DMS53 (cell line): Measurements from ENCODE around the gene KLLN.
"Not testable (repeated sequence)": the region's sequence is repeated elsewhere in the genome, so short reads cannot be mapped to it uniquely, and the experiment has no call there.

ENCODE experiments used
- DNase-seq: peaks from one replicate; lab custom pipeline; 2025; lab: John Stamatoyannopoulos, UW

Gene KLLN

DNA sequence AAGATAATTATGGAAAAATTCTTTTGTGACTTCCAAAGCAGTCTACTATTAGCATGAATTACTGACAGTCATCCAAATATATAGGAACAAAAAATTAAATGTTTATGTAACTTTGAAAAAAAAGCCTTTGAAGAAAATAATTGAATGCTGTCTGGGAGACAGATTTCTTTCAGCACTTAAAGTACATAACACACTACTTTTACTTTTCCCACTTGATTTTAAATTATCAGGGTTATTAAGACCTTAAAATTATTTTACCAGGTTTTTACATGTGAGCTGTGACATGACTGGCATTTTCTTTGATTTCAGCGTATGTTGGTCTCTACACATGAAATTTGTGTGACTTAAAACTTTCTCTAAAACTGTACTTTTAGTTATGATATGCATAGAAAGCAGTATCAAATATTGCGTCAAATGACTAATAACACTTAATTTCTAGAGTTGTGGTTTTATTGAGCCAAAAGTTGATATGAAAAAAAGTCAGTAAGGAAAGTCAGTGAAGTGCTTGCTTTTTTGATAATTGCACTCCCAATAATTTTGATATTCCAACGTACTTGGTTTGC, 3.2 kb upstream of the KLLN start:
- no peak for DNase-seq

DNA sequence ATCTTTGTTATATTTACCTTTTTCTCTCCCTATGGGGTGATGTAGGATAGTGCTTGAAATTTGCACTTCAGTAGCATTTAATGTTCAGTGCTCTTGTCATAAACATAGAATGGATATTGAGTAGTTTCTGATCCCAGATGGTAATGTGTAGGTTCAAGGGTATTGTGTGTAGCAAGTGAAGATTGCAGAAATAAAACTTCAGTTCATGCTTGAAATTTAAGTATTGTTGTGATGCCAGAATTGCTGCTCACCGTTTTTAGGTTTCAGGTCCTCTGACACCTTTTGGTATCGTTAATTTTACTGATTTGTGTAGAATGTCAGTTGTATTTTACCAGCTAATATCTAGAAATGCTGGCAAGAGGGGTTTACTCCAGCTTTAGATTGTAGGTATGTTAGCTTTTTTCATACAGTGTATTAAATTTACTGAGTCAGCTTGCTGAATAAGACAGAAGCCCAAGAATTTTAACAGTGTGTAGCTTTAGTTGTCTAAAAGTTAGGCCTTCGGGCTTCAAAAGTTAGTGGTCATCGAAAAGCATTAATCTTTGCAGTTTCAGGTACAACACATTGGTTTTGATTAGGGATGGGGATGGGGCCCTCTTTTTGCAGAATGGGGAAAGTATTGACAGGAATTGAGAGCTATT, 2.0 kb upstream of the KLLN start:
- DNase-seq: no peak

DNA sequence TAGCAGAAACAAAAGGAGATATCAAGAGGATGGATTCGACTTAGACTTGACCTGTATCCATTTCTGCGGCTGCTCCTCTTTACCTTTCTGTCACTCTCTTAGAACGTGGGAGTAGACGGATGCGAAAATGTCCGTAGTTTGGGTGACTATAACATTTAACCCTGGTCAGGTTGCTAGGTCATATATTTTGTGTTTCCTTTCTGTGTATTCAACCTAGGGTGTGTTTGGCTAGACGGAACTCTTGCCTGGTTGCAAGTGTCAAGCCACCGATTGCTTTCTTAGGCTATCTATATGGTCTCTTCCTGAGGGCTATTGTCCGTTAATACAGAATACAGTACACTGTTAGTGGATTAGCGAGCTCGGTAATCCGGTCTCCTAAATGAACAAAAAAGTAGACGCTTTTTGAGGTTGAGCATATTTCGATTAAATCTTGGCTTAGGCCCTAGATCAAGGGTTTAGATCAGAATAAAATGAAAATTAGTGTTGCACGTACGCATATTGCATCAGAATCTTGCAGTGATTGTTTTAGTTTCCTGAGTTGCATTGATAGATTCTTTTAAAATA, 1.2 kb upstream of the KLLN start:
- DNase-seq: peak; percentile 58

DNA sequence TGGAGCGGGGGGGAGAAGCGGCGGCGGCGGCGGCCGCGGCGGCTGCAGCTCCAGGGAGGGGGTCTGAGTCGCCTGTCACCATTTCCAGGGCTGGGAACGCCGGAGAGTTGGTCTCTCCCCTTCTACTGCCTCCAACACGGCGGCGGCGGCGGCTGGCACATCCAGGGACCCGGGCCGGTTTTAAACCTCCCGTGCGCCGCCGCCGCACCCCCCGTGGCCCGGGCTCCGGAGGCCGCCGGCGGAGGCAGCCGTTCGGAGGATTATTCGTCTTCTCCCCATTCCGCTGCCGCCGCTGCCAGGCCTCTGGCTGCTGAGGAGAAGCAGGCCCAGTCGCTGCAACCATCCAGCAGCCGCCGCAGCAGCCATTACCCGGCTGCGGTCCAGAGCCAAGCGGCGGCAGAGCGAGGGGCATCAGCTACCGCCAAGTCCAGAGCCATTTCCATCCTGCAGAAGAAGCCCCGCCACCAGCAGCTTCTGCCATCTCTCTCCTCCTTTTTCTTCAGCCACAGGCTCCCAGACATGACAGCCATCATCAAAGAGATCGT, 690 bp upstream of the KLLN start:
- peak; percentile 59 for DNase-seq

DNA sequence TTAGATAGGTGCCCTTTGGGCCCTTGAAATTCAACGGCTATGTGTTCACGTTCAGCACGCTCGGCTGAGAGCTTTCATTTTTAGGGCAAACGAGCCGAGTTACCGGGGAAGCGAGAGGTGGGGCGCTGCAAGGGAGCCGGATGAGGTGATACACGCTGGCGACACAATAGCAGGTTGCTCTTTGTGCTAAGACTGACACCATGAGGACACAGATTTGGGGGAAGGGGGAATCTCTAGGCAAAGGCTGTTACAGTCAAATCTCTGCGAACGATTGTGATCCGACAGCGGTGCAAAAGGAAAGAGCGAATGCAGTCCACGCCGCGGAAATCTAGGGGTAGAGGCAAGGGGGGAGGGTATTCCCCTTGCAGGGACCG, 667 bp downstream of the KLLN start:
- peak; percentile 90 for DNase-seq

DNA sequence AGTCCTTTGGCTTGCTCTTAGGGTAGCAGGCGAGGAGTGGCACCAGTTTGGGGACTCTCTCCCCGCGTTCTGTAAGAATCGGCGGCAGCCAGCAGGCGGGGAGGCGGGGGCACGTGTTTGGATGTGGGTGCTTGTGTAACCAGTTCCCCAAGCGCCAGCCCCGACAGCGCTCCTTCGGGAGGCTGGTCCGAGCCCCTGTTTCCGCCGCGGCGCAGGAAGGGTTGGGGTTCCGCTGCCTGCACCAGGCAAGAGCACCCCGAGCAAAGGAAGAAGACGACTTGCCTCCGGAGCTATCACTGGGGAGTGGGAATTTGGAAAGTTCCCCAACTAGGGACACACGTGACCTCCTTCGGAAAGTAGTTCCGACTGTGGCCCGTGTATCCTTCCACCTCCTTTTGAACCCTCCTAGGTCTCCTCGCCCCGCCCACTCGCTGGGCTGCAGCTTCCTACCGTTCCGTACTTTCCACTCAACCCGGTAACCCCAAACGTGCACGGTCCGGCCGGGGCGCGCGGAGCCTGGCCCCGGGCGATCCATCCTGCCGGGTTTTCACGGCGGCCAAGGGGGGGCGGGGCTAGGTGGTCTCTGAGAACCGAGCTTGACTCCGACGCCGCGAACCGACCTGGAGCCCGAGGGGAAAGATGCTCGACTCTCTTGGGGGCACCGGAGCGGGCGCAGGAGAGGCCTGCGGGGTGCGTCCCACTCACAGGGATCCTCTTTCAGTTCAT, 1.2 kb downstream of the KLLN start:
- peak; percentile 99 for DNase-seq

DNA sequence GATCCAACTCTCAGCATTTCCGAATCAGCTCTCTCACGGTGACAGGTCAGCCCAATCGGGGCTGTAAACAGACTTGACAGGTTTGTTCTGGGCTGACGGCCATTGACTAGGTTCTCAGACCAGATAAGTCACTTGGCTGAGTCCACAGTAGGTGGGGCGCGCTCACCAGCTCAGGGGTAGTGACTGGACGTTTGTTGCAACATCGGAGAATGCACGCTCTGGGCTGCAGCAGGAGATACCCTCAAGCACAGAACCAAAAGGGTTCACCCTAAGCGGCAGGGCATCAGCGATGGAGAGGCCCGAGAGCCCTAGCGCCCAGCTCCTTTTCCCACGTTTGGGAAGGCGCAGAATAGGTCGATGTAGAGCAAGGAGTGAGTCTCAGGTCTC, 1.8 kb downstream of the KLLN start:
- DNase-seq: no peak

DNA sequence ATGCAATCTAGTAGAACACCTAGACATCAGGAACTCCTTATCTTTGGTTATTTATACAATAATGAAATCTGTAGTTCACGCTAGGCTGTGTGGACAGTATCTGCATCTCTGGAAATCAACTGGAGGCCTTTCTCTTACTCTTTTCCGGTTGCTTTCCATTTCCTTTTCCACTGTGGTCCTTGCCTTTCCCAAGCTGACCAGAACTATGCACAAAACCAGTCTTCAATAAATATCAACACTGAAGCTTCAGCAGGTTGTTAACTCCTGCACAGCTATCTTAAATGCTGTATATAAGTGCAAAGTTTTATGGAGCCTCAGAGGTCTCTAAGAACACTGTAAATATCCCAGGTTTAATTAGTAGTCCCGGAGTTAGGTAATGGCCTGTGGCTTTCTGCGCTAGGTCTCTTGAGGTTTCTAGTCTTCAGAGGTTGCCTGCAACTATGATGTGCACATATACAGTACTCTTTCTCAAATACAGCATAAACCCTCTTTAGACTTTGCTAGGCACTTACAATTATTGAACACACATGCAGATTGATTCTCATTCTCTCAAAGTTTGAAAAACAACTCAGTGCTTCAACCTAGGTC, 2.4 kb downstream of the KLLN start:
- DNase-seq: no peak

DNA sequence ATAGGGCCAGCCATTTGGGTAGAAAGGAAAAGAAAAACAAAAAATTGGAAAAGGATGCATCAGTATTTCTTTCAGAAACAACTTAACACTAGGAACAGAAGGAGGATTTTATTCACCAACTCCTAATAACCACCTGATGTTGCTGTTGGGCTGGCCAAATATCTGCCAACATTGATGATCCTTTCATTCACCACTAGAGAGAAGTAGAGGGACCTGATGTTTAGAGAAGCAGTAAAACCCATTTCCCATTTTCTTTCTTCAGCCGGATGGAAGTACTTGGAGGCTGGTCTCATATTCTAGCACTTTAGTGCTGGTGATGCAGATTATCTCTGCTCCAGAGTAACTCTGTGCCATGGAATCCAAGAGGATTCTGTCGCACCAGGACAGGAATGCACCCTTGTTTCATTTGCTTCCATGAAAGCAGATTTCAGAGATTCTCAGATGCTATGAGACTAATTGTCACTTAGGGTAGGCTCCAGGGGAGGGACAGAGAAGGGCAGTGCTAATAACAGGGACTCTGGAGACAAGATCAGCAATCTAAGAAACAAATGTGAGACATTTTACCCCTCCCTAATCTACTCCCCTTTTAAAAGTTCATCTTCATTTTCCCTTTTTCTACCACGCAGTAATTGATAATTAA, 3.1 kb downstream of the KLLN start:
- peak; percentile 77 for DNase-seq

DNA sequence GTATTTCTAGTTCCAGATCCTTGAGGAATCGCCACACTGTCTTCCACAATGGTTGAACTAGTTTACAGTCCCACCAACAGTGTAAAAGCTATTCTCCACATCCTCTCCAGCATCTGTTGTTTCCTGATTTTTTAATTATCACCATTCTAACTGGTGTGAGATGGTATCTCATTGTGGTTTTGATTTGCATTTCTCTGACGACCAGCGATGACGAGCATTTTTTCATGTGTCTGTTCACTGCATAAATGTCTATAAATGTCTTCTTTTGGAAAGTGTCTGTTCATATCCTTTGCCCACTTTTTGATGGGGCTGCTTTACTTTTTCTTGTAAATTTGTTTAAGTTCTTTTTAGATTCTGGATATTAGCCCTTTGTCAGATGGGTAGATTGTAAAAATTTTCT, 7.7 kb downstream of the KLLN start:
- not testable (repeated sequence) for DNase-seq

DNA sequence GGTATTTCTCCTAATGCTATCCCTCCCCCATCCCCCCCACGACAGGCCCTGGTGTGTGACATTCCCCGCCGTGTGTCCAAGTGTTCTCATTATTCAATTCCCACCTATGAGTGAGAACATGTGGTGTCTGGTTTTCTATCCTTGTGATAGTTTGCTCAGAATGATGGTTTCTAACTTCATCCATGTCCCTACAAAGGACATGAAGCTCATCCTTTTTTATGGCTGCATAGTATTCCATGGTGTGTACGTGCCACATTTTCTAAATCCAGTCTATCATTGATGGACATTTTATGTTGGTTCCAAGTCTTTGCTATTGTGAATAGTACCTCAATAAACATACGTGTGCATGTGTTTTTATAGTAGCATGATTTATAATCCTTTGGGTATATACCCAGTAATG, 8.1 kb downstream of the KLLN start:
- DNase-seq: not testable (repeated sequence)

DNA sequence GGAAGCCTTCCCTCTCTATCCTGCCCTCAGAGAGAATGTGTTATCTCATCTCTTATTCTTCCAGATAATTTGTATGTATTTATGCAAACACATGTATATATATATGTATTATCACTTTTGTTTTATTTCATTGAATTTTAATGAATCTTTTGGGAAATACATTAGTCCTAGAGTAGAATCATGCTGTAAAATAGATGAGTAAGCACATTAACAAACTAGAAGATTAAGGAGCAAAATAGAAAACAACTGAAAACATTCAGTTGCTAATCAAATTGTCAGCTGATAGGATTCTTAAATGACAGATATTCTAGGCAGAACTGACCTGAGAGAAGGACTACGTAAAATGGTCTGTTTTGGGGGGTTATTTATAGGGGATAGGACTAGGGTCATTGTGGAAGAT, 11.2 kb downstream of the KLLN start:
- DNase-seq: no peak

DNA sequence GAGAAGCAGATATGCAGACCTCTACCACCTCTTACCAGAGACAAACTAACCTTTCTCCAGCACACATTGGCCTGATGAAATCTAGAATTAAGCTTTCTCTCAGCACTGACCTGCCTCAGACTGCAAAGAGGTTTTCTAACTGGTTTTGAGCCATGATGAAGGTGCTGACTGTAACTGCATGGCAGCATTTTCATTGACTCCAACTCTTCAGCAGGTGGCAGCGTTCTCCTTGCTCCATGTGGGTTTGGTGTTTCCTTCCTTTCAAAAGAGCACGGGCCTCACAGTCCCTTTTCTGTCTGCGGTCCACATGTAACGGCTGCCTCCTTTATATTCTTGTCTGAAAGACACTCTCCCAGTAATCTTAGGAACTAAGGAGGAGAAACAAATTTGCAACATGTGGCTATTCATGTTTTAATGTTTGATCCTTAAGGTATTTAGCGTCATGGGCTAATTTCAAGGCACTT, 12.6 kb downstream of the KLLN start:
- DNase-seq: peak; percentile 85

DNA sequence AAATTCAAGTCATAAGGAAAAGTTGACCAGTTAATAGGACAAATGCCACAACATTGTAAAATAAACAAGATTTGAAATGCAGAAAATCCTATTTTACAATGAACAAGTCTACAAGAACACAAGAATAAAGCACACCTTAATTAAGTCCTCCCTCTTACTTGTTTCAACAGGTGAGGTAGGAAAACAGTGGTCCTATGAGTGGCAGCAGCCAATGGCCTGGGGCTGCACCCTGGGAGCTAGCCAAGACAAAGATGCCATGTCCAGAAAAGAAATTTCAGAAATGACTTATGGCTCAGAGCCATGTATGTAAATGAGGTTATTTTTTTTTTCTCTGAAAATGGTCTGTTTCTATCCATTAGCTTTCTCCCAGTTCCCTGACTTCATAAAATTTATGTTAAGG, 14.3 kb downstream of the KLLN start:
- DNase-seq: no peak

DNA sequence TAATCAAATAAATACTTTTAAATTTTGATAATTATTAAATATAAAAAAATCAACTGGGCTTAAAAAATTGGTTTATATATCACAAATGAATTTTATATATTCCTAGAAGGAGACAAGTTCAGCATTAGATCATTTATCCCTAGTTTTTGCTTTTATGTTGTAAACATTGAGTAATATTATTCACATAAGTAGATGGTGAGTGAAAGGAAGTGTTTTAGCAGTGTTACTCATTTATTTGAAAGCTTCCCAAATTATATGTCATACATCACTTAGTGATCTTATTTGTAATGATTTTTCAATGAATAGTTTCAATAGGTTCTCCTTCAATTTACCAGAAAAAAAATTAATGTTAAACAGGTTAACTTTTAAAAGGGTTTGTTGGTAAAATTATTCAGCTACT, 15.8 kb downstream of the KLLN start:
- DNase-seq: no peak

DNA sequence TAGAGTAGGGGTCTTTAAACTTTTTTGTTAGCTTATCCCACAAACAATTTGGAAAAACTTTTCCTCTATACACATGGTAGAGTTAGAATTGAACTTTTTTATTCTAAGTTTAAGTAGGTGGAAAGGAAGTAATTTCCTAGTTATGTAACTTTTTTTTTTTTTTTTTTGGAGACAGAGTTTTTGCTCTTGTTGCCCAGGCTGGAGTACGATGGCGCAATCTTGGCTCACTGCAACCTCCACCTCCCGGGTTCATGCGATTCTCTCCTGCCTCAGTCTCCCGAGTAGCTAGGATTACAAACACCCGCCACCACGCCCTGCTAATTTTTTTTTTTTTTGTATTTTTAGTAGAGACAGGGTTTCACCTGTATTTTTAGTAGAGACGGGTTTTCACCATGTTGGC, 16.6 kb downstream of the KLLN start:
- not testable (repeated sequence) for DNase-seq

DNA sequence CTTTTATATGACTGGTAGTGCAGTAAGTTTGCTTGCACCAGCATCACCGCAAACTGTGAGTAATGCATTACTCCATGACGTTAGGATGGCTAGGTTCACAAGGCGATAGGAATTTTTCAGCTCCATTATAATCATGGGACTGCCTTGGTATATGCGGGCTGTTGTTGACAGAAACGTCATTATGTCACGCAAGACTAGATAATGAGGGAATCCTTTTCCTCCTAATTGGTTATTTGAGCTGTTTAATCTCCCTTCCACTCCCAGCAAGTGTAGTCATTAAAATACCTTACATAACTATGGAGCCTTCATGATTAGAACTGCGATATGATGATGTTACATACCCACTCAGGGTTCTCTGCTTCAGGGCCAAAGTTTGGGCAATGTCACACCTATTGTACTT, 17.3 kb downstream of the KLLN start:
- DNase-seq: peak; percentile 13

DNA sequence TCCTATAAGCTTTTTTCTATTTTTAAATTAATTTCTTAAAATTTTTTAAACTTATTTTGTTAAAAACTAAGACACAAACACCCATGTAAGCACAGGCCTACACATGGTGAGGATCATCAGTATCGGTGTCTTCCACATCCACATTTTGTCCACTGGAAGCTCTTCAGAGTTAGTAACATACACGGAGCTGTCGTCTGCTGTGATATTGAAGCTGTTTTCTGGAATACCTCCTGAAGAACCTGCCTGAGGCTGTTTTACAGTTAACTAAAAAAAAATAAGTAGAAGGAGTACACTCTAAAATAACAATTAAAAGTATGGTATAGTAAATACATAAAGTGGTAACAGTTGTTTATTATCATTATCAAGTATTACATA, 17.7 kb downstream of the KLLN start:
- DNase-seq: no peak

DNA sequence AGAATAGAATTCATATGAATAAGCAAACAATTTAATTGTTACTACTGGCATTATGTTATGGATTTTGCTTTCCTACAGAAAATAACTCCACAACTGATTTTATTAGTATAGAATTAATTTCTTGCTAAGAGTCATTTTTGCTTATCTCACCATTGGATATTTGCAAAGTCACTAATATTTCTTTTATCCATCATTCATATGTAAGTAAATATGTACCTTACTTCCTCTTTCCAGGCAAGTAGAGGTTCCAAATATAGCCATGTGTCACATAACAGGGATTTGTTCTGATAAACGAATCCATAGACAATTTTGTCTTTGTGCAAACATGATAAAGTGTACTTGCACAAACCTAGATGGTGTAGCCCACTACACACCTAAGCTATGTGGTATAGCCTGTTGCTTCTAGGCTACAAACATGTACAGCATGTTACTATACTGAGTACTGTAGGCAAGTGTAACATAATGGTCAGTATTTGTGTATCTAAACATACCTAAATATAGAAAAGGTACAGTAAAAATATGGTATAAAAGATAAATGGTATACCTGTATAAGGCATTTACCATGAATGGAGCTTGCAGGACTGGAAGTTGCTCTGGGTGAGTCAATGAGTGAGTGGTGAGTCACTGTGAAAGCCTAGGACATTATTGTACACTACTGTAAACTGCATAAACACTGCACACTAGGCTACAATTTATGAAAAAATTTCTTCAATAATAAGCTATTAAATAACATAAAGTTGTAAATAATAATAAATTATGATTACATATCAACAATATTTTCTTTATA, 18.3 kb downstream of the KLLN start:
- peak; percentile 49 for DNase-seq

DNA sequence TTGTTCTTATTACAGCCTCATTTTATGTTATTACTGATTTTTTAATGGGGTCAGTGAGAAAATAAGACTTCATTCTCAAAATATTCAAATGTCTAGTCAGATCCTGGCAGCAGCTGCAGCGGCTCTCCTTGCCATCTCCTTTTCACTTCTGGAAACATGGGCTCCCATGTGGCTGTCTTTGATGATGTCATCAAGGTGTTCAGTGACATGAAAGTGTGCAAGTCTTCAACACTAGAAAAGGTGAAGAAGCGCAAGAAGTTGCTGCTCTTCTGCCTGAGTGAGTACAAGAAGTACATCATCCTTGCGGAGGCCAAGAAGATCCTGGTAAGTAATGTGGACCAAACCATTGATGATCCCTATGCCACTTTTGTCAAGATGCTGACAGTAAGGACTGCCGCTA, 19.6 kb downstream of the KLLN start:
- DNase-seq: no peak

DNA sequence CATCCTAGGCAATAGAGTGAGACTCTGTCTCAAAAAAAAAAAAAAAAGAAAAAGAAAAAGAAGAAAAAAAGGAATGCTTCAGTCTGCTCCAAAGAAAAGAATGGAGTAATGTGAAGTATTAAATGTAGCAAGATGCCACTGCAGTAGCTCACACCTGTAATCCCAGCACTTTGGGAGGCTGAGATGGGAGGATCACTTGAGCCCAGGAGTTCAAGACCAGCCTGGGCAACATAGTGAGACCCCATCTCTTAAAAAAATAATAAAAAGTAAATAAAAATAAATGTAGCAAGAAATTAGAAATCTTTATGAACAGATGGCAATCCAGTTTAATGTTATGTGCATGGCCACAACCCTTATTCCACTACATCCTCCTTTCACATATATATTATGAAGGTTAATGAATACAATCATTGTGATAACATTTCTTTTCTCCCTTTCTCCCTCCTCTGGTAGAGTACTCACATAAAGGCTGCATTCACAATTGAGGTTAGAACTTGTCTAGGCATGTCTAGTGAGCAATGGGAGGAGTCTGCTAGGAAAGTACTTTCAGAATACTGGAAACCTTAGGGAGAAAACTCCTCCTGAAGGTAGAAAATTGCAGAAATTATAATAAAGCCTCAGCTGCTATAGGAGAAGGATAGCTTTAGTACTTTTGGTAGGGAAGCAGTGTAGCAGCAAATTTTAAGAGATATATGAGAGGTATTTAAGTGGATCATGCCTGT, 20.4 kb downstream of the KLLN start:
- DNase-seq: peak; percentile 40
